ENCODE data around the gene WWOX.

WWOX gene

GRCh38 chr16:78516006-78516736 is 416.7 kb downstream of the WWOX start:
- no peak for DNase-seq (ENCODE audit: low spot score)
- TF ChIP-seq CTCF (IDR thresholded peaks at IDR 0.05): no peak
- Histone ChIP-seq H3K27ac (no peak overlapping the region), H3K4me3 (no peak overlapping the region)

- DNase-seq (ENCODE audit: low spot score): no peak
- no peak overlapping the region for H3K4me3 ChIP-seq
- TF ChIP-seq CTCF (IDR thresholded peaks at IDR 0.05): no peak
- no peak overlapping the region for H3K27ac ChIP-seq
Measured at GRCh38 chr16:78519896-78520295, 420.4 kb downstream of the WWOX start.

GRCh38 chr16:78520470-78520869 is 421.0 kb downstream of the WWOX start:
- H3K4me3 ChIP-seq: no peak overlapping the region
- no peak overlapping the region for H3K27ac ChIP-seq
- DNase-seq (ENCODE audit: low spot score): no peak
- TF ChIP-seq CTCF (IDR thresholded peaks at IDR 0.05): no peak

DNA sequence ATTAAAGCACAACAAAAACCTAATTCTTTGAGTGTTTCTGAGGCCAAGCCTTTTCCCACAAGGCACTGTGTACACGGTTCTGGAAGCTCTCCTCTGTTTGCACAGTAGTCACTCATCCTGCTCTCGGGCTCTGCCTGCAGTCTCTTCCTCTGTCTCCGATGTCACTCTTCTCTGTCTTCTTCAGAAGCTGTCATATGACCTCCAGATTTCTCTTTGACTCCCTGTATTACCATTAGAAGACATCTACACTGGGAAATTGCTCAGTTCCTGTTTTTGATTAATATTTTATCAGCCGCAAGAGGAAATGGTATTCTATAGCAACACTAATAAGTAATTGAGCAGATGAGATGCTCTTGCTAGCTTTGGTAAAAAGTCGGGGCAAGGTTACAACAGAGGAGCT is 422.9 kb downstream of the WWOX start:
- no peak for TF ChIP-seq CTCF (IDR thresholded peaks at IDR 0.05)
- H3K4me3 ChIP-seq: no peak overlapping the region
- H3K27ac ChIP-seq: no peak overlapping the region
- no peak for DNase-seq (ENCODE audit: low spot score)

- no peak for DNase-seq (ENCODE audit: low spot score)
- no peak overlapping the region for H3K27ac ChIP-seq
- TF ChIP-seq CTCF (IDR thresholded peaks at IDR 0.05): no peak
Measured at GRCh38 chr16:78523212-78523985, 423.9 kb downstream of the WWOX start.

GRCh38 chr16:78524066-78524595 is 424.7 kb downstream of the WWOX start:
- DNase-seq (ENCODE audit: low spot score): no peak
- no peak overlapping the region for H3K27ac ChIP-seq
- no peak for TF ChIP-seq CTCF (IDR thresholded peaks at IDR 0.05)

More at GRCh38 chr16:78523212-78523985, 423.9 kb downstream of the WWOX start:
- no peak overlapping the region for H3K4me3 ChIP-seq

More at GRCh38 chr16:78524066-78524595, 424.7 kb downstream of the WWOX start:
- H3K4me3 ChIP-seq: no peak overlapping the region

Measured in coronary artery (tissue), 2 donors.